Measurements from ENCODE around the gene LRRC27.
"Not testable (repeated sequence)": the region's sequence is repeated elsewhere in the genome, so short reads cannot be mapped to it uniquely, and the experiment has no call there.

LRRC27 gene

GRCh38 chr10:132339276-132339675 lies 7.3 kb downstream of the LRRC27 start:
- DNase-seq = no peak

DNA sequence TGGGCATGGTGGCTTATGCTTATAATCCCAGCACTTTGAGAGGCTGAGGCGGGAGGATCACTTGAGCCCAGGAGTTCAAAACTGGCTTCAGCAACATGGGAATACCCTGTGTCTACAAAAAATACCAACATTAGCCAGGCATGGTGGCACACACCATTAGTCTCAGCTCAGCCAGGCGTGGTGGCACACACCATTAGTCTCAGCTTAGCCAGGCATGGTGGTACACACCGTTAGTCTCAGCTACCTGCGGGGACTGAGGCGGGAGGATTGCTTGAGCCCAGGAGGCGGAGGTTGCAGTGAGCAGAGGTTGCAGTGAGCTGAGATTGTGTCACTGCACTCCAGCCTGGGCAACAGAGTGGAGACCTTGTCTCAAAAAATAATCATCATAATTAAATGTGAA lies 9.0 kb downstream of the LRRC27 start:
- no peak for DNase-seq

DNA sequence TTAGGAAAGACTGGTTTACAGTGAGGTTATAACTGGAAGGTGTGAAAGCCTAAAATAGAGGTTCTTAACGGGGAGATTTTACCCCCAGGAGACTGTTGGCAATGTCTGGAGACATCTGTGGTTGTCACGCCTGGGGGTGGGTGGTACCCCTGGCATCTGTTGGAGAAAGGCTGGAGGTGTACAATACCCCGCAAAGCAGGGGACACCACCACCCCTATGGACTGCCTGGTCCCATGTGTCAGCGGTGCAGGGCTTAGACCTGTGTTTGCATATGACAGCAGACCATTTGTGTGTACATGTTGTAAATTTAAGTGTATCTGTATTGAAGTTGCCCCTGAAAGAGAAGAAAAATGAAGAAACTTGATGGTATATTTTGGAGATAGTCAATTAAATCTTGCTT lies 9.8 kb downstream of the LRRC27 start:
- DNase-seq = no peak

- no peak for DNase-seq
These were observed 10.6 kb downstream of the LRRC27 start for GRCh38 chr10:132342553-132342952.

- DNase-seq = no peak
These were observed 12.4 kb downstream of the LRRC27 start for GRCh38 chr10:132344386-132344785.

DNA sequence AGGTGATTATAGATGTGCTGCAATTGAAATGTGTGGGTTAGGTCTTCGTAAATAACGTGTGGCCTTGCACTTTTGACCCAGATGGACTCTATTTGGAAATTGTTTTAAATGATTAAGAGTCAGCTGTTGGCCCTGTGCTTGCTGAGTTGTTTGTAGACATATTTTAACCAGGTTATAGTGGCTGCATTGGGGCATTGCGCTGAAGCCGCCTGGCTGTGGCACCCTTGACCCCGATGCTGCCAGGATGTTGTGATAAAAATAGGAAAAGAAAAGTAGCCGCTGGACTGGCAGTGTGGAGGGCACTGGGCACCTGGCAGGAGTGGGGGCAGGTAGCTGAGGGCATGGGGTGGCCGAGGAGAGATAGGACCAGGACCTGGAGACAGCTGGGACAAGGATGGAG lies 13.4 kb downstream of the LRRC27 start:
- DNase-seq = no peak

DNA sequence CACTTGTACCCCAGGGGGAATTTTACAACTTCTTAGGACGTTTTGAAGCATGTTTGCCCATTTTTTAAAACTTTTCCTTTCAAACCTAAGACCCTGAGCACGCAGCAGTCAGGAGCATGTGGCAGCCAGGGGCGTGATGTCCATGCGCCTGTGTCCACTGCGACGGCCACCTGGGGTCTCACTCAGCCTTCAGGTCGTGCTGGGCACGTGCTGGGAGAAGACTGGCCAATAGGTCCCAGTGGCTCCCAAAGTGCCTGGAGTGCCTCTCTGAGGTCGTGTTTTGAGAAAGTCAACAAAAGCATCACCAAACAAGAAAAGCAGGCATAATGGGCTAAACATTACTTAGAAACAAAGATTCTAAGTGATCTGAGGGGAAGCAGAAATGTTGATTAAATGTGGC lies 14.8 kb downstream of the LRRC27 start:
- no peak for DNase-seq

GRCh38 chr10:132347211-132347930 lies 15.4 kb downstream of the LRRC27 start:
- DNase-seq = no peak

GRCh38 chr10:132347931-132348267 lies 15.9 kb downstream of the LRRC27 start:
- DNase-seq = no peak

GRCh38 chr10:132349766-132350165 lies 17.8 kb downstream of the LRRC27 start:
- no peak for DNase-seq

- no peak for DNase-seq
These were observed 18.4 kb downstream of the LRRC27 start for GRCh38 chr10:132350391-132350790.

- DNase-seq = no peak
These were observed 19.0 kb downstream of the LRRC27 start for GRCh38 chr10:132350946-132351345.

DNA sequence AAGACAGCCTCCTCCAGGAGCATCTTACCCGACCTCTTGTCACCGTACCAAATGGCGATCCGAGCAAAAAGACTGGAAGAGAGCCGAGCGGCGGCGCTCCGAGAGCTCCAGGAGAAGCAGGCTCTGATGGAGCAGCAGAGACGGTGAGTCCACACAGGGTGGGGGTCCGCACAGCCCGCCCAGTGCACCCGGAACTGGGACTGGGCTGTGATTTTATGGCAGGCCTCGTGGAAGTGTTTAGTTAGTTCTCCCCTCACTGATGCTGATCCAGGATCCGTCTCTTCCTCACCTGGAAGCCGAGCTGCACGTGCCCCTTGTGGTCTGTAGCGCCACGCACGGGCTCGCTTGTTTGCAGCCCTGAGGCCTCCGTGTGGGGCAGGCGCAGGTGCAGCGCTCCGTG lies 19.6 kb downstream of the LRRC27 start:
- DNase-seq = no peak

- DNase-seq = not testable (repeated sequence)
These were observed 20.7 kb downstream of the LRRC27 start for GRCh38 chr10:132352462-132353308.

- DNase-seq = no peak
These were observed 21.7 kb downstream of the LRRC27 start for GRCh38 chr10:132353456-132354355.

GRCh38 chr10:132354356-132355094 lies 22.5 kb downstream of the LRRC27 start:
- DNase-seq = no peak

- DNase-seq = no peak
These were observed 23.3 kb downstream of the LRRC27 start for GRCh38 chr10:132355297-132355696.

DNA sequence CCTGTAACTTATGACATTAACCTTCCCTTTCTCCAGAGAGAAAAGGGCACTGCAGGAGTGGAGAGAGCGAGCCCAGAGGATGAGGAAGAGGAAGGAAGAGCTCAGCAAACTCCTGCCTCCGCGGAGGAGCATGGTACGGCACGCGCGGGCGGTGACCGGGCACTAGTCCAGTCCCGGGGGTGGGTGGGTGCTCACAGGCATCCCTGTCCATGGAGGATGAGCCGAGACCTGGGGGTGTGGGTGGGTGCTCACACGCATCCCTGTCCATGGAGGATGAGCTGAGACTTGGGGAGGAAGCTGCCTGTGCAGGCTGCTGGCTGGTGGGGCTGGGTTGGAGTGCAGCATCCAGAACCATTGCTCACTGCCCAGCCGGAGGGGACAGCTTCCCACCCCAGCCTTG lies 23.8 kb downstream of the LRRC27 start:
- no peak for DNase-seq

GRCh38 chr10:132356621-132357195 lies 24.7 kb downstream of the LRRC27 start:
- no peak for DNase-seq

- no peak for DNase-seq
These were observed 25.5 kb downstream of the LRRC27 start for GRCh38 chr10:132357286-132358058.

DNA sequence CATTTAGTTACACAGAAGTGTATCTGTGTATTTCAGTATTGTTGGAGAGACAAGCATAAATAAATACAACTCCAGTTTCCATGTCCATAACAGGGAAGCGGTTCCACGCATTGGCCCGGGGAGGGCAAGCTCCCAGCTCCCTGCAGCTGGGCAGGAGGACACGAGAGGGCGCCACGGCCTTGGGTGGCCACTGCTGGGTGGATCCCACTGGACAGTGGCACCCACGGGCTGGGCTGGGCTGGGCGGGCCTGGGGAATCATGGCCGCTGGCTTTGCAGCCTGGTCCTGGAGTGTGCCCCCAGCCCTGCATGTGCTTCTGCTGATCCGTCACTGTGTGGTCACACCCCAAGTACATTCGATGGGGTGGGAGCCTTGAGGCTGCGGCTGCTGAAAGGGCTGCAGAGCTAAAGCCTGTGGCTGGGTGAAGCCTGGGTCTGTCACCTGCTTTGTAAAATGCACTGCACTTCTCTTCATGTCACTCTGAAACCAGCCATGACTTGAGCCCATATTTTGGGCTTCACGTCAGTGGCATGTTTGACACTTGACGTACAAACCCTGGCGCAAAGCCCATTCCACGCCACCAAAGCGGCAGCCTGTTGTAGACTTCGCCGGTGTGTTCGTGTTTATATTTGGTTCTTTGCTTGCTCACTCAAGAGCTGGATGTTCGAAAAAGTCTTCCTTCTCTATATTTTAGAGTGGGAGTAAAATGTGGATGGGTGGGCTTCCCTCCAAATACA lies 27.5 kb downstream of the LRRC27 start:
- no peak for DNase-seq

All from NCI-H226 (cell line).